WERI-Rb-1 (cell line): Measurements from ENCODE around the gene SHC2.

Experiments used
- DNase-seq: peaks from one replicate; pipeline ENCODE4 v3.0.0-alpha.2; 2020
- H3K27ac ChIP-seq: fragments of 250-450 bp; sonication (Bioruptor Pico); 2 replicates; pipeline ENCODE4 v1.5.1; 2020; ENCODE audit warnings: mild to moderate bottlenecking, moderate library complexity
- H3K27me3 ChIP-seq: fragments of 250-450 bp; sonication (Bioruptor Pico); 2 replicates; pipeline ENCODE4 v1.5.1; 2021; ENCODE audit warnings: mild to moderate bottlenecking, low read depth, moderate library complexity; ENCODE audit not compliant: insufficient read depth, severe bottlenecking
- H3K36me3 ChIP-seq: fragments of 250-450 bp; sonication (Bioruptor Pico); 2 replicates; pipeline ENCODE4 v1.5.1; 2020; ENCODE audit warnings: mild to moderate bottlenecking, moderate library complexity
- H3K4me3 ChIP-seq: 2 replicates; pipeline ENCODE4 v1.5.1; 2011; ENCODE audit warnings: low read depth, mild to moderate bottlenecking, control low read depth, low read length
- H3K9me3 ChIP-seq: fragments of 250-450 bp; sonication (Bioruptor Pico); 2 replicates; pipeline ENCODE4 v1.5.1; 2021; ENCODE audit warnings: mild to moderate bottlenecking, moderate library complexity; ENCODE audit not compliant: severe bottlenecking
- TF ChIP-seq, protein P1 (sequence below): IDR thresholded peaks from 2 replicates; pipeline ENCODE4 v1.5.1; 2011; ENCODE audit warnings: low read depth, mild to moderate bottlenecking, control low read depth, inconsistent platforms, low read length

SHC2 gene

DNA sequence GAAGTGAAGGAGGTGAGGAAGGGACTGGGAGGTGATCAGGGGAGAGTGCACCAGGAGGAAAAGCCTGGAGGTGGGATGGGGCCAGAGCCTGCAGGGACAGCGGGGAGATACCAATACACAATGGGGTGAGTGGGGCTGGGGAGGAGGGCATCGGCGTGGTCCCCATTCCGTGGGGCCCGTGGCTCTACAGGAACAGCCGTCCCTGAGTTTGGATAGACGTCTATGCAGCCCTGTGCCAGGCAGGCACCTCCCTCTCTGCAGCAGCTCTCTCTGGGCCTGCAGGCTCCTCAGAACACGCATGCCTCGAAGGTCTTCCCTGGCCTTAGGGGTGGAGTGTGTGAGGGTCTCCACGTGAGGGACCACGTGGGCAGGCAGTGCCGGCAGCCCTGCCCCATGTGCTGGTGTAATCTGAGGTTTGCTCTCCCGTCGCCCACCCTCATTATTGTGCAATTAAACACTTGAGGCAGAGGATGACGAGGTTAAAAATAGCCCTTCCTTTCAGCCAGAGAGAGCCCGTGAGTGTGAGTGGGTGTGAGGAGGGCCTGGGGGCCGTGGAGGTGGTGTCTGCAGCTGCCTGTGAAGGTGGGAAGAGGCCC, 68.4 kb downstream of the SHC2 start:
- Histone ChIP-seq H3K27me3 (no peaks in the 10 kb centered on the region), H3K36me3 (no peaks in the 10 kb centered on the region), H3K27ac (no peak overlapping the region), H3K9me3 (peaks cover 5% of the 10 kb centered on the region), H3K4me3 (no peak overlapping the region)
- TF ChIP-seq, protein P1, sequence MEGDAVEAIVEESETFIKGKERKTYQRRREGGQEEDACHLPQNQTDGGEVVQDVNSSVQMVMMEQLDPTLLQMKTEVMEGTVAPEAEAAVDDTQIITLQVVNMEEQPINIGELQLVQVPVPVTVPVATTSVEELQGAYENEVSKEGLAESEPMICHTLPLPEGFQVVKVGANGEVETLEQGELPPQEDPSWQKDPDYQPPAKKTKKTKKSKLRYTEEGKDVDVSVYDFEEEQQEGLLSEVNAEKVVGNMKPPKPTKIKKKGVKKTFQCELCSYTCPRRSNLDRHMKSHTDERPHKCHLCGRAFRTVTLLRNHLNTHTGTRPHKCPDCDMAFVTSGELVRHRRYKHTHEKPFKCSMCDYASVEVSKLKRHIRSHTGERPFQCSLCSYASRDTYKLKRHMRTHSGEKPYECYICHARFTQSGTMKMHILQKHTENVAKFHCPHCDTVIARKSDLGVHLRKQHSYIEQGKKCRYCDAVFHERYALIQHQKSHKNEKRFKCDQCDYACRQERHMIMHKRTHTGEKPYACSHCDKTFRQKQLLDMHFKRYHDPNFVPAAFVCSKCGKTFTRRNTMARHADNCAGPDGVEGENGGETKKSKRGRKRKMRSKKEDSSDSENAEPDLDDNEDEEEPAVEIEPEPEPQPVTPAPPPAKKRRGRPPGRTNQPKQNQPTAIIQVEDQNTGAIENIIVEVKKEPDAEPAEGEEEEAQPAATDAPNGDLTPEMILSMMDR = no peak
- no peak for DNase-seq

- Histone ChIP-seq H3K4me3 (no peak overlapping the region), H3K27ac (no peak overlapping the region), H3K9me3 (peaks cover 5% of the 10 kb centered on the region), H3K36me3 (no peaks in the 10 kb centered on the region), H3K27me3 (no peaks in the 10 kb centered on the region)
- TF ChIP-seq, protein P1 = no peak
- DNase-seq = no peak
Measured at GRCh38 chr19:391726-392374, 69.0 kb downstream of the SHC2 start.

GRCh38 chr19:391207-391557, 69.7 kb downstream of the SHC2 start:
- Histone ChIP-seq H3K36me3 (no peaks in the 10 kb centered on the region), H3K9me3 (peaks cover 5% of the 10 kb centered on the region), H3K4me3 (no peak overlapping the region), H3K27me3 (no peaks in the 10 kb centered on the region), H3K27ac (no peak overlapping the region; the same call in 1 of the 2 replicates)
- TF ChIP-seq, protein P1 = no peak
- DNase-seq = no peak

GRCh38 chr19:390386-391206, 70.2 kb downstream of the SHC2 start:
- H3K36me3 ChIP-seq = no peaks in the 10 kb centered on the region
- peak; percentile 49 for DNase-seq
- no peak overlapping the region; the same call in 1 of the 2 replicates for H3K27ac ChIP-seq
- H3K9me3 ChIP-seq = peaks cover 5% of the 10 kb centered on the region
- no peak overlapping the region for H3K4me3 ChIP-seq
- TF ChIP-seq, protein P1 = no peak
- H3K27me3 ChIP-seq = no peaks in the 10 kb centered on the region

DNA sequence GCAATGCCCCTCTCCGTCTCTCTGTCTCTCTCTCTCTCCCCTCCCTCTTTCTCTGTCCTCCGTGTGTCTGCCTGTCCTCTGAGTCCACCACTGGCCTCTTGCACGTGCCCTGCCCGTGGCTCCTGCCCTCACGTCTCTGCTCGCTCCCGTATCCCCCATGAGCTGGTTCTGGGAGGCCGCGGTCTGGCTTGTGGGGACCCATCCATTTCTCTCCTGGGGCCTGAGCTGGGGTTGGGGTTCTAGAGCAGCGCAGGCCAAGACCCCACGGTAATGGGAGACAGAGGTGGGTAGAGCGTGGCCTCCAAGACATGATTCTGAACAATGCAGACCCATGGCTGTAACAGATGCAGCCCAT, 70.9 kb downstream of the SHC2 start:
- TF ChIP-seq, protein P1 = no peak
- H3K36me3 ChIP-seq = no peaks in the 10 kb centered on the region
- no peak overlapping the region for H3K4me3 ChIP-seq
- H3K9me3 ChIP-seq = peaks cover 5% of the 10 kb centered on the region
- H3K27me3 ChIP-seq = no peaks in the 10 kb centered on the region
- no peak overlapping the region for H3K27ac ChIP-seq
- no peak for DNase-seq
